DMS79 (cell line): Measurements from ENCODE around the gene IPO11.

Source experiments
- DNase-seq: peaks from one replicate; lab custom pipeline; 2025; lab: John Stamatoyannopoulos, UW

Gene IPO11

GRCh38 chr5:62572918-62573514 lies 160.5 kb downstream of the IPO11 start:
- DNase-seq: no peak

GRCh38 chr5:62574599-62574998 lies 162.0 kb downstream of the IPO11 start:
- no peak for DNase-seq

GRCh38 chr5:62575066-62575465 lies 162.5 kb downstream of the IPO11 start:
- DNase-seq: no peak

- no peak for DNase-seq
These were observed 162.9 kb downstream of the IPO11 start for GRCh38 chr5:62575489-62575888.

- no peak for DNase-seq
These were observed 164.1 kb downstream of the IPO11 start for GRCh38 chr5:62576570-62577170.

- DNase-seq: no peak
These were observed 164.9 kb downstream of the IPO11 start for GRCh38 chr5:62577488-62577887.

- DNase-seq: no peak
These were observed 166.0 kb downstream of the IPO11 start, which contains the start of gene LRRC70 for GRCh38 chr5:62578540-62578939. Gene LRRC70, plus strand, starts transcription at chr5:62578819. Its CDS starts 620 bp downstream, at chr5:62579439.

- no peak for DNase-seq
These were observed 167.2 kb downstream of the IPO11 start for GRCh38 chr5:62579761-62580160.

- no peak for DNase-seq
These were observed 169.5 kb downstream of the IPO11 start for GRCh38 chr5:62581836-62582597.

- DNase-seq: no peak
These were observed 171.8 kb downstream of the IPO11 start for GRCh38 chr5:62584391-62584790.

GRCh38 chr5:62585306-62585705 lies 172.7 kb downstream of the IPO11 start:
- no peak for DNase-seq

- no peak for DNase-seq
These were observed 173.2 kb downstream of the IPO11 start for GRCh38 chr5:62585751-62586150.

- DNase-seq: no peak
These were observed 175.2 kb downstream of the IPO11 start for GRCh38 chr5:62587737-62588136.

- DNase-seq: no peak
These were observed 176.1 kb downstream of the IPO11 start for GRCh38 chr5:62588668-62589067.

- DNase-seq: no peak
These were observed 176.9 kb downstream of the IPO11 start for GRCh38 chr5:62589504-62589903.

GRCh38 chr5:62590387-62590786 lies 177.8 kb downstream of the IPO11 start:
- DNase-seq: no peak

GRCh38 chr5:62592558-62592957 lies 180.0 kb downstream of the IPO11 start:
- DNase-seq: no peak

- no peak for DNase-seq
These were observed 180.8 kb downstream of the IPO11 start for GRCh38 chr5:62593331-62593730.

GRCh38 chr5:62594364-62594984 lies 181.9 kb downstream of the IPO11 start:
- DNase-seq: no peak

- DNase-seq: no peak
These were observed 183.5 kb downstream of the IPO11 start for GRCh38 chr5:62596096-62596495.

- DNase-seq: no peak
These were observed 184.1 kb downstream of the IPO11 start for GRCh38 chr5:62596691-62597090.

- DNase-seq: no peak
These were observed 184.8 kb downstream of the IPO11 start for GRCh38 chr5:62597314-62597713.
